BLaER1 (cell line): Measurements from ENCODE around the gene CD63.

Experiments
- H3K27ac ChIP-seq: shearing (Covaris generic); formaldehyde crosslinking; 2 replicates; pipeline ENCODE4 v1.8.1; 2022
- H3K27me3 ChIP-seq: shearing (Covaris generic); formaldehyde crosslinking; 2 replicates; pipeline ENCODE4 v1.8.1; 2022
- H3K36me3 ChIP-seq: shearing (Covaris generic); formaldehyde crosslinking; 2 replicates; pipeline ENCODE4 v1.8.1; 2022
- H3K4me1 ChIP-seq: shearing (Covaris generic); formaldehyde crosslinking; 2 replicates; pipeline ENCODE4 v1.8.1; 2022
- H3K4me2 ChIP-seq: shearing (Covaris generic); formaldehyde crosslinking; 2 replicates; pipeline ENCODE4 v1.8.1; 2022
- H3K4me3 ChIP-seq: shearing (Covaris generic); formaldehyde crosslinking; 2 replicates; pipeline ENCODE4 v1.8.1; 2022
- H3K9ac ChIP-seq: shearing (Covaris generic); formaldehyde crosslinking; 2 replicates; pipeline ENCODE4 v1.8.1; 2022
- H3K9me3 ChIP-seq: shearing (Covaris generic); formaldehyde crosslinking; 2 replicates; pipeline ENCODE4 v1.8.1; 2022
- H4K20me1 ChIP-seq: shearing (Covaris generic); formaldehyde crosslinking; 2 replicates; pipeline ENCODE4 v1.8.1; 2022
- Cebpa-rat ChIP-seq: shearing (Covaris generic); IDR thresholded peaks from 2 replicates; pipeline ENCODE4 v1.8.1; 2022

The CD63 gene

GRCh38 chr12:55717011-55718007 is 11.5 kb downstream of the CD63 start:
- no peak for TF ChIP-seq Cebpa-rat
- Histone ChIP-seq H3K4me3 (peak overlapping the region; percentile 82), H3K9ac (peak overlapping the region; percentile 82), H3K9me3 (no peaks in the 10 kb centered on the region), H4K20me1 (no peaks in the 10 kb centered on the region), H3K4me1 (peaks cover 68% of the 10 kb centered on the region), H3K36me3 (peaks cover 21% of the 10 kb centered on the region; the same call in 1 of the 2 replicates), H3K27ac (peak overlapping the region; percentile 85; the same call in 1 of the 2 replicates), H3K27me3 (no peaks in the 10 kb centered on the region), H3K4me2 (peak overlapping the region; percentile 93)

- Histone ChIP-seq H3K4me2 (peak overlapping the region; percentile 93), H3K9me3 (no peaks in the 10 kb centered on the region), H3K36me3 (peaks cover 17% of the 10 kb centered on the region; the same call in 1 of the 2 replicates), H3K9ac (peak overlapping the region; percentile 82), H3K4me3 (peak overlapping the region; percentile 82), H3K27me3 (no peaks in the 10 kb centered on the region), H3K4me1 (peaks cover 61% of the 10 kb centered on the region), H4K20me1 (no peaks in the 10 kb centered on the region), H3K27ac (peak overlapping the region; percentile 85)
- no peak for TF ChIP-seq Cebpa-rat
Observed at GRCh38 chr12:55716582-55716957, 12.2 kb downstream of the CD63 start.

GRCh38 chr12:55715833-55716581 is 12.8 kb downstream of the CD63 start, which contains the start of gene BLOC1S1:
BLOC1S1 (plus strand) TSS chr12:55716046; CDS start chr12:55716052, 6 bp downstream.
- no peaks in the 10 kb centered on the region for H4K20me1 ChIP-seq
- peaks cover 55% of the 10 kb centered on the region for H3K4me1 ChIP-seq
- H3K9ac ChIP-seq, result peak within 1 kb of the TSS; percentile 82
- H3K27ac ChIP-seq, result peak within 1 kb of the TSS; percentile 85
- peak within 1 kb of the TSS; percentile 93 for H3K4me2 ChIP-seq
- peak within 1 kb of the TSS; percentile 82 for H3K4me3 ChIP-seq
- H3K36me3 ChIP-seq, result peaks cover 12% of the 10 kb centered on the region; the same call in 1 of the 2 replicates
- no peak for TF ChIP-seq Cebpa-rat
- no peaks in the 10 kb centered on the region for H3K9me3 ChIP-seq
- no peaks in the 10 kb centered on the region for H3K27me3 ChIP-seq

- Histone ChIP-seq H3K9ac (peak overlapping the region; percentile 82; the same call in 1 of the 2 replicates), H3K27ac (peak overlapping the region; percentile 29; the same call in 1 of the 2 replicates), H4K20me1 (no peaks in the 10 kb centered on the region), H3K4me3 (peak overlapping the region; percentile 82), H3K4me2 (peak overlapping the region; percentile 93), H3K36me3 (peaks cover 11% of the 10 kb centered on the region; the same call in 1 of the 2 replicates), H3K9me3 (no peaks in the 10 kb centered on the region), H3K27me3 (no peaks in the 10 kb centered on the region), H3K4me1 (peaks cover 48% of the 10 kb centered on the region)
- TF ChIP-seq Cebpa-rat, result no peak
Observed at GRCh38 chr12:55715169-55715764, 13.5 kb downstream of the CD63 start.

GRCh38 chr12:55713721-55714120 is 15.1 kb downstream of the CD63 start:
- H3K4me1 ChIP-seq, result peaks cover 44% of the 10 kb centered on the region
- H3K9ac ChIP-seq, result no peak overlapping the region
- H3K27me3 ChIP-seq, result peaks cover 5% of the 10 kb centered on the region; the same call in 1 of the 2 replicates
- 0 out of 2 replicates have a peak, but pooled peaks cover under 1% of the 10 kb centered on the region for H3K36me3 ChIP-seq
- no peaks in the 10 kb centered on the region for H3K9me3 ChIP-seq
- H3K4me3 ChIP-seq, result no peak overlapping the region
- H3K27ac ChIP-seq, result no peak overlapping the region
- no peak overlapping the region for H3K4me2 ChIP-seq
- H4K20me1 ChIP-seq, result no peaks in the 10 kb centered on the region
- no peak for TF ChIP-seq Cebpa-rat

- Histone ChIP-seq H3K4me1 (peaks cover 43% of the 10 kb centered on the region), H4K20me1 (no peaks in the 10 kb centered on the region), H3K27me3 (peaks cover 10% of the 10 kb centered on the region; the same call in 1 of the 2 replicates), H3K4me2 (no peak overlapping the region), H3K9ac (no peak overlapping the region), H3K27ac (no peak overlapping the region), H3K36me3 (no peaks in the 10 kb centered on the region), H3K9me3 (no peaks in the 10 kb centered on the region), H3K4me3 (no peak overlapping the region)
- TF ChIP-seq Cebpa-rat, result no peak
Observed at GRCh38 chr12:55712700-55713415, 16.0 kb downstream of the CD63 start.

- Histone ChIP-seq H3K4me3 (no peak overlapping the region), H3K36me3 (no peaks in the 10 kb centered on the region), H3K9me3 (no peaks in the 10 kb centered on the region), H3K27ac (no peak overlapping the region), H3K4me2 (no peak overlapping the region), H3K9ac (no peak overlapping the region), H3K27me3 (peaks cover 16% of the 10 kb centered on the region), H3K4me1 (peaks cover 40% of the 10 kb centered on the region), H4K20me1 (no peaks in the 10 kb centered on the region)
- no peak for TF ChIP-seq Cebpa-rat
Observed at GRCh38 chr12:55711786-55712553, 16.8 kb downstream of the CD63 start.

- H3K27ac ChIP-seq, result no peak overlapping the region
- H3K4me2 ChIP-seq, result peak overlapping the region; percentile 97
- no peak overlapping the region; the same call in 1 of the 2 replicates for H3K4me3 ChIP-seq
- H3K27me3 ChIP-seq, result peaks cover 23% of the 10 kb centered on the region
- no peaks in the 10 kb centered on the region for H3K9me3 ChIP-seq
- H4K20me1 ChIP-seq, result no peaks in the 10 kb centered on the region
- peaks cover 37% of the 10 kb centered on the region for H3K4me1 ChIP-seq
- no peak overlapping the region for H3K9ac ChIP-seq
- no peak for TF ChIP-seq Cebpa-rat
- no peaks in the 10 kb centered on the region for H3K36me3 ChIP-seq
Observed at GRCh38 chr12:55708695-55709233, 20.0 kb downstream of the CD63 start.
